Anterior cingulate cortex (tissue), 58 donors: ENCODE data around the gene TNFAIP1.

Experiments used
- DNase-seq, 58 donors: peaks; one replicate each; lab custom pipeline; 2025; lab: John Stamatoyannopoulos, UW

TNFAIP1 gene

DNA sequence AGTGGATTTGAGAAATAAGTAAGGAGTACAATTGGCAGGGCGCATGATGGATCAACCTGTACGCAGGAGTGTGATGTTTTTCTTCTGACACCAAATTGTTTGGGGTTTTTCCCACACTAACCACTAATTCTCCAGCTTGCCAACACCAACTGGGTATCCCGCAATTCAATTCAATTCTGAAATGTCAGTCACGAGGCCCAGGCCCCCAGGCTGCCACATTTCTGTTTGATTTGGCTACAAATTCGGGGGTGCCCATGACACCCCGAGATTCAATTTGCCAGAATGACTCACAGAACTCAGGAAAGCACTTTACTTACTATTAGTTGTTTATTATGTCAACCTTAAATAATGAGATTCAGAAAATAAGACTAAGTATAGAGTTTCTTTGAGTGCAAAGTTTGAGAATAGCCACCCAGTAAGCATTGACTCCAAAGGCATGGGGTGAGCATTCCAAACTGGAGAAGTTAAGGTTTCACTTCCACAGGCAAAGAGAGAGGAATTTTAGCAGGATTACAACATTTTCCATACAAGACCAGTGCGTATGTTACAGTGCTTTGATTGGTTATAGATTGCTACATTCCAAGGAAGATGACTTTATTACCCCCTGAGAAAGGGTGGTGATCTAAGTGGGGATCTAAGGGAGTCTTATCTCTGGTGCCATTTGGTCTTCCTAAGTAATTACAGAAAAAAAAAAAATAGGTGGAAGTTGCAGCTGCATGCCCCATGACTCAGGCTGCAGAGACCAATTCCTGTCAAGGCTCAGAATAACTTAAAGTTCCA is 59.0 kb downstream of the TNFAIP1 start:
- DNase-seq: no peak

GRCh38 chr17:28395426-28395825 is 59.9 kb downstream of the TNFAIP1 start:
- DNase-seq: no peak

- DNase-seq: no peak
These were observed 60.4 kb downstream of the TNFAIP1 start for GRCh38 chr17:28395968-28396367.
